H9 (cell line): Measurements from ENCODE around the gene MADCAM1. TPM values are rescaled to one million over a fixed set of nuclear protein-coding genes. Genes with fewer than 3 reads are reported as not detected.
A peak's percentile ranks its signal among the peaks of the same experiment; 100 is the strongest.

Experiments used
- DNase-seq: peaks from one replicate; pipeline ENCODE4 v3.0.0-alpha.2; 2017
- H2AFZ ChIP-seq: one replicate; pipeline ENCODE4 v1.6.1; 2013; ENCODE audit warnings: mild to moderate bottlenecking, low read length, control low read depth, moderate library complexity
- H2AK5ac ChIP-seq: 2 replicates; pipeline ENCODE4 v1.6.1; 2013; ENCODE audit warnings: low read length, control low read depth, mixed read lengths; ENCODE audit not compliant: insufficient read length
- H2BK120ac ChIP-seq: one replicate; pipeline ENCODE4 v1.6.1; 2013; ENCODE audit warnings: low read depth, mild to moderate bottlenecking, low read length, control low read depth, inconsistent platforms; ENCODE audit not compliant: poor library complexity, severe bottlenecking
- H2BK12ac ChIP-seq: 2 replicates; pipeline ENCODE4 v1.6.1; 2013; ENCODE audit warnings: low read length, control low read depth, mixed read lengths, low read depth; ENCODE audit not compliant: insufficient read length
- H2BK15ac ChIP-seq: 2 replicates; pipeline ENCODE4 v1.6.1; 2013; ENCODE audit warnings: low read depth, low read length, control low read depth
- H2BK20ac ChIP-seq: one replicate; pipeline ENCODE4 v1.6.1; 2013; ENCODE audit warnings: low read depth, mild to moderate bottlenecking, low read length, control low read depth, inconsistent platforms; ENCODE audit not compliant: poor library complexity, severe bottlenecking
- H2BK5ac ChIP-seq: 2 replicates; pipeline ENCODE4 v1.6.1; 2013; ENCODE audit warnings: low read length, control low read depth, mixed read lengths; ENCODE audit not compliant: insufficient read length
- H3K14ac ChIP-seq: 2 replicates; pipeline ENCODE4 v1.6.1; 2013; ENCODE audit warnings: low read length, control low read depth; ENCODE audit not compliant: insufficient read depth
- H3K18ac ChIP-seq: 2 replicates; pipeline ENCODE4 v1.6.1; 2013; ENCODE audit warnings: low read depth, mild to moderate bottlenecking, mixed read lengths, low read length, control low read depth; ENCODE audit not compliant: insufficient read length
- H3K23ac ChIP-seq: 2 replicates; pipeline ENCODE4 v1.6.1; 2013; ENCODE audit warnings: low read length, control low read depth, mixed read lengths, low read depth; ENCODE audit not compliant: insufficient read length
- H3K23me2 ChIP-seq: 2 replicates; pipeline ENCODE4 v1.6.1; 2013; ENCODE audit warnings: low read depth, mild to moderate bottlenecking, mixed read lengths, low read length, control low read depth; ENCODE audit not compliant: insufficient read length, poor library complexity, severe bottlenecking
- H3K27ac ChIP-seq: 2 replicates; pipeline ENCODE4 v1.5.1; 2013; ENCODE audit warnings: low read length, control low read depth, mixed read lengths, low read depth; ENCODE audit not compliant: insufficient read length
- H3K27me3 ChIP-seq: 2 replicates; pipeline ENCODE4 v1.6.1; 2013; ENCODE audit warnings: low read length, control low read depth, inconsistent platforms; ENCODE audit not compliant: insufficient read depth
- H3K4ac ChIP-seq: 2 replicates; pipeline ENCODE4 v1.6.1; 2013; ENCODE audit warnings: low read depth, mild to moderate bottlenecking, control low read depth, inconsistent platforms, low read length, moderate library complexity
- H3K4me1 ChIP-seq: 2 replicates; pipeline ENCODE4 v1.6.1; 2013; ENCODE audit warnings: low read length, control low read depth, inconsistent platforms; ENCODE audit not compliant: insufficient read depth
- H3K4me2 ChIP-seq: 2 replicates; pipeline ENCODE4 v1.6.1; 2013; ENCODE audit warnings: low read length, control low read depth, mixed read lengths; ENCODE audit not compliant: insufficient read length, insufficient read depth
- H3K56ac ChIP-seq: 2 replicates; pipeline ENCODE4 v1.6.1; 2013; ENCODE audit warnings: low read depth, mild to moderate bottlenecking, mixed read lengths, low read length, control low read depth; ENCODE audit not compliant: insufficient read length
- H3K79me1 ChIP-seq: 2 replicates; pipeline ENCODE4 v1.6.1; 2013; ENCODE audit warnings: low read depth, mild to moderate bottlenecking, moderate library complexity, low read length, control low read depth, inconsistent platforms; ENCODE audit not compliant: insufficient read depth, poor library complexity, severe bottlenecking
- H3K79me2 ChIP-seq: 2 replicates; pipeline ENCODE4 v1.6.1; 2013; ENCODE audit warnings: low read length, control low read depth, inconsistent platforms; ENCODE audit not compliant: insufficient read depth
- H3K9ac ChIP-seq: 2 replicates; pipeline ENCODE4 v1.6.1; 2013; ENCODE audit warnings: low read length, control low read depth, mixed read lengths; ENCODE audit not compliant: insufficient read length; ENCODE audit errors: extremely low read depth
- H3K9me3 ChIP-seq: one replicate; pipeline ENCODE4 v1.6.1; 2013; ENCODE audit warnings: low read depth, low read length, inconsistent platforms; ENCODE audit not compliant: control insufficient read depth
- H3T11ph ChIP-seq: one replicate; pipeline ENCODE4 v1.6.1; 2013; ENCODE audit warnings: mild to moderate bottlenecking, low read length, control low read depth, inconsistent platforms
- H4K20me1 ChIP-seq: one replicate; pipeline ENCODE4 v1.6.1; 2013; ENCODE audit not compliant: control insufficient read depth, insufficient read length, insufficient read depth
- H4K5ac ChIP-seq: 2 replicates; pipeline ENCODE4 v1.6.1; 2013; ENCODE audit warnings: low read depth, mild to moderate bottlenecking, mixed read lengths, low read length, control low read depth; ENCODE audit not compliant: insufficient read length
- H4K8ac ChIP-seq: replicated peaks from 2 replicates; pipeline ENCODE4 v1.6.1; 2013; ENCODE audit warnings: low read length, control low read depth, mixed read lengths, low read depth; ENCODE audit not compliant: insufficient read length
- H4K91ac ChIP-seq: 2 replicates; pipeline ENCODE4 v1.6.1; 2013; ENCODE audit warnings: low read depth, mild to moderate bottlenecking, moderate library complexity, mixed read lengths, low read length, control low read depth; ENCODE audit not compliant: insufficient read length
- H3K27ac Mint-ChIP-seq, 3 experiments: 2 replicates in 2 of 3; 3 replicates in 1 of 3; pipeline ENCODE4 v1.8.0; 2020 to 2021; ENCODE audit warnings: mixed read lengths in 3 of 3, mild to moderate bottlenecking in 1 of 3, moderate library complexity in 1 of 3
- H3K27me3 Mint-ChIP-seq: 2 replicates; pipeline ENCODE4 v1.8.0; 2021; ENCODE audit warnings: low read depth, mild to moderate bottlenecking, moderate library complexity, mixed read lengths
- H3K36me3 Mint-ChIP-seq, 3 experiments: 2 replicates in 2 of 3; 3 replicates in 1 of 3; pipeline ENCODE4 v1.8.0; 2020 to 2021; ENCODE audit warnings: low read depth in 3 of 3, mixed read lengths in 3 of 3; ENCODE audit not compliant: insufficient read depth in 1 of 3
- H3K4me1 Mint-ChIP-seq, 2 experiments: 2 replicates each; pipeline ENCODE4 v1.8.0; 2020; ENCODE audit warnings: mixed read lengths in 2 of 2
- H3K4me3 Mint-ChIP-seq, 2 experiments: 2 replicates in 1 of 2; 3 replicates in 1 of 2; pipeline ENCODE4 v1.8.0; 2020 to 2021; ENCODE audit warnings: mild to moderate bottlenecking in 2 of 2, mixed read lengths in 2 of 2, moderate library complexity in 1 of 2
- H3K9me3 Mint-ChIP-seq, 2 experiments: 2 replicates in 1 of 2; 3 replicates in 1 of 2; pipeline ENCODE4 v1.8.0; 2020; ENCODE audit warnings: mild to moderate bottlenecking in 2 of 2, mixed read lengths in 2 of 2, moderate library complexity in 1 of 2
- WGBS: extraction: QIAGEN DNeasy Blood & Tissue Kit; methylation state at CpG from one replicate; pipeline ENCODE4 v1.1.7; 2013; ENCODE audit warnings: missing lambda C conversion rate, low lambda C conversion rate, mixed read lengths; ENCODE audit not compliant: insufficient read length; ENCODE audit errors: extremely low coverage; 5-methylcytosine and 5-hydroxymethylcytosine counted together
- total RNA-seq: library from RNA; stranded (reverse); gene quantifications from 2 replicates; pipeline ENCODE4 v1.2.1, GENCODE V29; 2021
- TF ChIP-seq, protein P1 (sequence below): fragments of 200-600 bp; sonication (generic); conservative IDR thresholded peaks from 3 replicates; pipeline ENCODE4 v1.8.0; 2021; ENCODE audit warnings: antibody characterized with exemption, mild to moderate bottlenecking

MADCAM1 gene
- total RNA-seq, 1 experiment from 2014 or later, result 1.2 TPM

- H4K20me1 ChIP-seq, result peaks cover 4% of the 10 kb centered on the region
- H3K23ac ChIP-seq, result no peak overlapping the region
- no peak overlapping the region for H3K14ac ChIP-seq
- H2BK15ac ChIP-seq, result no peak overlapping the region
- no peak overlapping the region for H3K4ac ChIP-seq
- H3K27me3 ChIP-seq, result no peaks in the 10 kb centered on the region
- H4K91ac ChIP-seq, result no peak overlapping the region
- no peak overlapping the region for H4K5ac ChIP-seq
- DNase-seq, result no peak
- Mint-ChIP-seq H3K4me3 (peak overlapping the region in 1 of 2 experiments; percentile 84; a peak in 2 of 5 replicates), H3K36me3 (peaks cover 13 to 26% (median 21%) of the 10 kb centered on the region in 3 experiments), H3K9me3 (no peaks in the 10 kb centered on the region), H3K4me1 (peaks cover 5 to 14% of the 10 kb centered on the region in 2 experiments), H3K27me3 (no peaks in the 10 kb centered on the region), H3K27ac (no peak overlapping the region)
- H3K79me2 ChIP-seq, result peaks cover 13% of the 10 kb centered on the region; the same call in 1 of the 2 replicates
- no peak overlapping the region for H2BK12ac ChIP-seq
- H3K56ac ChIP-seq, result no peak overlapping the region
- no peak overlapping the region for H4K8ac ChIP-seq
- H2BK120ac ChIP-seq, result no peak overlapping the region
- H3K9ac ChIP-seq, result no peak overlapping the region
- peaks cover 6% of the 10 kb centered on the region for H3K23me2 ChIP-seq
- H3K4me2 ChIP-seq, result no peak overlapping the region
- no peak overlapping the region for H3K18ac ChIP-seq
- no peaks in the 10 kb centered on the region for H3K4me1 ChIP-seq
- no peak overlapping the region for H2BK5ac ChIP-seq
- no CpG with 5 or more reads among the region's 14 CpGs for WGBS
- no peak overlapping the region for H2AFZ ChIP-seq
- TF ChIP-seq, protein P1, sequence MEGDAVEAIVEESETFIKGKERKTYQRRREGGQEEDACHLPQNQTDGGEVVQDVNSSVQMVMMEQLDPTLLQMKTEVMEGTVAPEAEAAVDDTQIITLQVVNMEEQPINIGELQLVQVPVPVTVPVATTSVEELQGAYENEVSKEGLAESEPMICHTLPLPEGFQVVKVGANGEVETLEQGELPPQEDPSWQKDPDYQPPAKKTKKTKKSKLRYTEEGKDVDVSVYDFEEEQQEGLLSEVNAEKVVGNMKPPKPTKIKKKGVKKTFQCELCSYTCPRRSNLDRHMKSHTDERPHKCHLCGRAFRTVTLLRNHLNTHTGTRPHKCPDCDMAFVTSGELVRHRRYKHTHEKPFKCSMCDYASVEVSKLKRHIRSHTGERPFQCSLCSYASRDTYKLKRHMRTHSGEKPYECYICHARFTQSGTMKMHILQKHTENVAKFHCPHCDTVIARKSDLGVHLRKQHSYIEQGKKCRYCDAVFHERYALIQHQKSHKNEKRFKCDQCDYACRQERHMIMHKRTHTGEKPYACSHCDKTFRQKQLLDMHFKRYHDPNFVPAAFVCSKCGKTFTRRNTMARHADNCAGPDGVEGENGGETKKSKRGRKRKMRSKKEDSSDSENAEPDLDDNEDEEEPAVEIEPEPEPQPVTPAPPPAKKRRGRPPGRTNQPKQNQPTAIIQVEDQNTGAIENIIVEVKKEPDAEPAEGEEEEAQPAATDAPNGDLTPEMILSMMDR, result no peak
- H3K27ac ChIP-seq, result no peak overlapping the region
- H3K9me3 ChIP-seq, result no peaks in the 10 kb centered on the region
- H3T11ph ChIP-seq, result no peak overlapping the region
- H2AK5ac ChIP-seq, result no peak overlapping the region
- peaks cover 8% of the 10 kb centered on the region for H3K79me1 ChIP-seq
- no peak overlapping the region for H2BK20ac ChIP-seq
These were observed 37.8 kb downstream of the MADCAM1 start for GRCh38 chr19:534088-534487.
